GM18520 (cell line): Measurements from ENCODE around the gene TNFRSF13B.
"Not testable (repeated sequence)": the region's sequence is repeated elsewhere in the genome, so short reads cannot be mapped to it uniquely, and the experiment has no call there.

ENCODE experiments used
- ATAC-seq: cut with Tn5 transposase; IDR thresholded peaks from one replicate; pipeline ENCODE4 v1.9.1; 2021; ENCODE audit not compliant: unreplicated experiment

TNFRSF13B gene

DNA sequence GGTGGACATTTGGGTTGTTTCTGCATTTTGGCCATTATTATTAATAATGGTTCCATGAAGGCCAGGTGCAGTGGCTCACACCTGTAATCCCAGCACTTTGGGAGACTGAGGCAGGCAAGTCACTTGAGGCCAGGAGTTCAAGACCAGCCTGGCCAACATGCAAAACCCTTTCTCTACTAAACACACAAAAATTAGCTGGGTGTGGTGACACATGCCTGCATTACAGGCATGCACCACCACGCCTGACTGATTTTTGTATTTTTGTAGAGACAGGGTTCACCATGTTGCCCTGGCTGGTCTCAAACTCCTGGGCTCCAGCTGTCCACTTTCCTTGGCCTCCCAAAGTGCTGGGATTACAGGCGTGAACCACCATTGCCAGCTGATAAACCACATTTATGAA is 58.5 kb downstream of the TNFRSF13B start:
- ATAC-seq, result no peak

DNA sequence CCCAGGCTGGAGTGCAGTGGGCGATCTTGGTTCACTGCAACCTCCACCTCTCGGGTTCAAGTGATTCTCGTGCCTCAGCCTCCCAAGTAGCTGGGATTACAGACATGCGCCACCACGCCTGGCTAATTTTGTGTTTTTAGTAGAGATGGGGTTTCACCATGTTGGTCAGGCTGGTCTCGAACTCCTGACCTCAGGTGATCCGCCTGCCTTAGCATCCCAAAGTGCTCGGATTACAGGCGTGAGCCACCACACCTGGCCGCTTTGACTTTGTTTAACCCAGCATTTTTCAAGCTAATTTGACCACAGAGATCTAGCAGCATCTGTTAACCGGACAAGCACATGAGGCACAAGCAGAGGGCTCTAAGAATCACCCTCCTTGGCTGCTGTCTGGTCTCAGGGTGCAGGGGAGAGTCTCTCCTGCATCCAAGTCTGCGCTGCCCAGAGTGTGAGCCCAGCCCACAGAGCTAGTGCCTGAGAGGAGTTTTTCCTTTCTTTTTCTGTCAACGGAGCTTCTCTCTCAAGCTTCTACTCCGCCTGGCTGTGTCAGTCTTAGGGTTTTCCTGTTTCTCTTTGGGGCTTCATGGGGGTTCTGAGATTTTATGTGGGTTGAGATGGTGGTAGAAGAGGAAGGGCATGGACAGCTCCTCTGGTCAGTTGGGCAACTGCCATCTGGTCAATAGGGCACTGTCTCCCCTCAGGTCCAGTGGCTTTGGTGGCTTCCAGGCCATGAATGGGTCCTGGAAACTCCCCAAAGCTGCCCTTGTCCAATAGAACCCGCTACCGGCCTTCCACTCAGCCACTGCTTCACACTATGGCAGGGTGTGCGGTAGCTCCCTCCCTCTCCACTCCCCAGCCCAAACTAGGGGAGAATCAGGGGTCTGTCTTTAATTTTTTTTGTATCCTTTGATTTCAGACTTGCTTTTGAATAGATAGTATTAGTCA is 59.6 kb downstream of the TNFRSF13B start:
- no peak for ATAC-seq

DNA sequence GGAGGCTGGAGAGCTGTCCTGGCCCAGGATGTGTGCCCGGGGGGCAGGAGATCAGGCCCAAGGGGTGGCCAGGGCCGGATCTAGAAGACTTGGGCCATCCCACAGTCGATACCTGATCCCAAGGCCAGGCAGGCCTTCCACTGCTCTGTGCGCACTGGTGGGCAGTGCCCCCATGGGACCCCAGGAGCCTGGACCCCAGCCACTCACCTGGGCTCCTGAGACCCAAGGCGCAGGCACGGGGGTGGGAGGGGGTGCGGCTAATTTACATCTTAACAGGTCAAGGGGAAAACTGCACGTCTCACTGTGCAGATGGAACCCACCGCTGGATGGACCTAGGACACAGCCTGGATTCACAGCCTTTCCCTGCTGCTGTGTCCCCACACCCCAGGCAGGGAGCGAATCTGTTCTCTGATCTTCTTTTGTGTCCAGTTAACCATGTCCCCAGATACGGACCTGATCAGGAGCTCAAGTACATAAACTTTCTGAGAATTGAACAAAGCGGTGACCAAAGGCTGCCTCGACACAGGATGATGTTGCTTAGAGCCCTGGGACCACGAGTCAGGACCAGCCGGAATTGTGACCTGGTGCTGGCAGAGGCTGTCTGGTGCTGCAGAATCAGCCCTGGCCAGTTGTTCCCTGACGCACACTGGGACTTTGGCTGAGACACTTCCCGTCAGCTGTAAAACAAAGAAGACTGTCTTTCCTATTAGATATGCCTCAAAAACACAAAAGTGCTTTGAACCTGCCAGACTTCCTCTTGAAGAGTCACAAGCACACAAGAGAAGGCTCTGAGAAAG is 60.6 kb downstream of the TNFRSF13B start:
- no peak for ATAC-seq

DNA sequence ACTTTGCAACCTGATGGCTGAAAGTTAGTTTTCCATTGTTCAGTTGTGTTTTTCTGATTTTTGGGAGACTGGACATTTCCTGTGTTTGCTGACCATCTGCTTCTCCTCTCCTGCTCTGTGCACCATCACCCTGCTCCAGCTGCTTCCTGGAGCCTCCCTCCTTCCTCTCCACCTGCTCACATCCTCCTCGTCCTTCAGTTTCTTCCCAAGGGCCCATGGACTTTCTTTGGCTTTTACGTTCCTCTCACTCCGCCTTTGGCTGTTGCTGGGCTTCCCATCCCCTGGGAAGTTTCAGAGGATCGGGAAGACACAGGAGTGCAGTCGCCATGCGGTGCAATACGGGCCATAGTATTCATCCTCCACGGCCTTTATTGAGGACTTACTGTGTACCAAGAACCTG is 61.6 kb downstream of the TNFRSF13B start:
- no peak for ATAC-seq

DNA sequence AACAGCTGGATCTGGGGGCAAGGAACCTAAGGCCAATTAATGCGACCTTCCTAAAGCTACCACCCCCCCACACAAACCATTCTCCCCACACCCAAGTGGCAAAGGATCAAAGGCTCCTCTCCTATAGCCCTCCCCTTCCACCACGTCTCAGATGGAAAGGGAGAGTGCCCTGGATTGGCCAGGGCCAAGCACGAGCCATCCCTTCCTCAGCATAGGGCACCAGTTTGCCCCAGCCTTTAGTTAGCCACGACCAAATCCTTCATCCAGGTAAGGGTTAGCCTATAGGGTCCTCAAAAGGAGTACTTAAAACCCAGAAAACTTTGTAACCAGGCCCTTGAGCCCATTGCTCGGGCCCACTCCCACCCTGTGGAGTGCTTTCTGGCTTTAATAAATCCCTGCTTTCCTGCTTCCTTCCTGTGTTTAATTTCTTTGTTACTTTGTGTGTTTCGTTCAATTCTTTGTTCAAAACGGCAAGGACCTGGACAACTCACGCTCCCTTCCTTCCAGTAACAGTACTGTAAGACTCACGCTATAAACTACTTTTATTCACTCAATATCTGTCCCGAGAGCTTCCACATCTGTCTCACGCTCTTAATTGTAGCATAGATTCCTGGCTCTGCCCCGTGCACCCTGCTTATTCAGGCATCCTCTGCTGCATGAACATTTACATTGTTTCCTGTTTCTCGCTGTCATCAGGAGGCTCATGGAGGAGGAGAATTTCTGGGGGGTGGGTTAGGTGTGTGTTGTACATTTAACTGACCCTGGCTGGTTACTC is 62.3 kb downstream of the TNFRSF13B start:
- ATAC-seq, result no peak

DNA sequence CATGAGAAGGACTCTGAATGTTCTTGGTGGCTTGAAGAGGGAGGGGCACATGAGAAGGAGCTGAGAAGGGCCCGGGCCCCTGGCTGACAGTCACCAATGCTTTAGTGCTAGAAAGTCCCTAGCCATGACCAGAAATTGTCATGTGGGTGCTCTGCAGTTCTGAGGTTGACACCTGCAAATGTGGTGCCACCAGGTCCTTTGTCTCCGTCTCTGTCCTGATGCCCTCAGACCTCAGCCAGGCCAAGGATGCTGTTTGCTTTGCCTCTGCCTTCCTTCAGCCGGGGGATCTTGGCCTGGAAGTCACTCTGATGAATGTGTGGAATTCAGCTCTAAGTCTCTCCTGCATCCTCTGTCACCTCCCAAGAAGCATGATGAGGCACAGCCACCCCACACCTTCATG is 63.6 kb downstream of the TNFRSF13B start:
- no peak for ATAC-seq

DNA sequence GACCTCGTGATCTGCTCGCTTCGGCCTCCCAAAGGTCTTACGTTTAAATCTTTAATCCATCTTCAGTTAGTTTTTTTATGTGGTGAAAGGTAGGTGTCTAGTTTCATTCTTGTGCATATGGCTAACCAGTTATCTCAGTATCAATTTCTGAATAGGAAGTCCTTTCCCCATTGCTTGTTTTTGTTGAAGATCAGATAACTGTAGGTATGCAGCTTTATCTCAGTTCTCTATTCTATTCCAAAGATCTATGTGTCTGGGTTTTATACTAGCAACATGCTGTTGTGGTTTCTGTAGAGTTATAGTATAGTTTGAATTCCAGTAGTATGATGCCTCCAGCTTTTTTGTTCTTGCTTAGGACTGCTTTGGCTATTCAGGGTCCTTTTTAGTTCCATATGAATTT is 65.2 kb downstream of the TNFRSF13B start:
- ATAC-seq, result no peak

DNA sequence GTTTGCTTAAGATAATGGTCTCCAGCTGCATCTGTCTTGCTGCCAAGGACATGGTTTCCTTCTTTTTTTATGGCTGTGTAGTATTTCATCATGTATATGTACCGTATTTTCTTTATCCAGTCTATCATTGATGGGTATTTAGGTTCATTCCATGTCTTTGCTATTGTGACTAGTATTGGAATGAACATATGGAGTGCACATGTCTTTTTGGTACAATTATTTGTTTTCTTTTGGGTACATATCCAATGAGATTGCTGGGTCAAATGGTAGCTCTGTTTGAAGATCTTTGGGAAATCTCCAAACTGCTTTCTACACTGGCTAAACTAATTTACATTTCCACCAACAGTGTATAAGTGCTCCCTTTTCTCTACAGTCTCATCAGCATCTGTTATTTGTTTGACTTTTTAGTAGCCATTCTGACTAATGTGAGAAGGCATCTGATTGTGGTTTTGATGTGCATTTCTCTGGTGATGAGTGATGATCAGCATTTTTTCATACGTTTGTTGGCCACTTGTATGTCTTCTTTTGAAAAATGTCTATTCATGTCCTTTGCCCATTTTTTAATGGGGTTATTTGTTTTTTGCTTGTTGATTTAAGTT is 66.2 kb downstream of the TNFRSF13B start:
- ATAC-seq, result no peak

DNA sequence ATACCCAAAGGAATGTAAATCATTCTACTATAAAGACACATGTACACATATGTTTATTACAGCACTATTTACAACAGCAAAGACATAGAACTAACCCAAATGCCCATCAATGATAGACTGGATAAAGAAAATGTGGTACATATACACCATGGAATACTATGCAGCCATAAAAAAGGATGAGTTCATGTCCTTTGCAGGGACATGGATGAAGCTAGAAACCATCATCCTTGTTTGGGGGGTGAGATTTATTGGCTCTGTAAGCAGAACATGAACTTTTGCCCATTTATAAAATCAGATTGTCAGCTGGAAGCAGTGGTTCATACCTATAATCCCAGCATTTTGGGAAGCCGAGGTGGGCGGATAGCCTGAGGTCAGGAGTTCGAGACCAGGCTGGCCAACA is 68.8 kb downstream of the TNFRSF13B start:
- ATAC-seq, result not testable (repeated sequence)

DNA sequence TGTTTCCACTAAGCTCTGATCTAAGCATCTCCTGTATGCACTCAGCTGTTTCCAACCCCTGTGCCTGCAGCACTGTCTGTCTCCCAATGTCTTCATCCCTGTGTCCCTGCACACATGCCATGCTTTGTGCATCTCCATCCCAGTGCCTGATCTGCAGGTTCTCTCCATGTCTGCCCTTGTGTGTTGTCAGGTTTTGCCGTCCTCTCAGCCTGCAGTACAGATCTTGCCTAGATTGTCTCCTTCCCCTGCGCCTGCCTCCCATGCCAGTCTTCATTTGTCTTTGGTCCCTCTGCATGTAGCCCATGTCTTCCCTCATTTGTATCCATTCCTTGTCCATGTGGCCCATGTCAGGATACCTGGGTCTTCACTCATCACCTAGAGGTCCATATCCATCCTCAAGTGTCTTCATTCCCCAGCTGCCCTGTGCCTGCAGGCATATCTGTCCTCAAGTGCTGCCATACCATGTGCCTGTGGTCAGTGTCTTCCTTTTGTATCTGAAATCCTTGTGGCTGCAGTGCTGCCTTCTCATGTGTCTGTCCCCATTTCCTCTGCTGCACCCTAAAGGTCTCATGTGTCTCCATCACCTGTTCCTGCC is 71.5 kb downstream of the TNFRSF13B start:
- no peak for ATAC-seq

DNA sequence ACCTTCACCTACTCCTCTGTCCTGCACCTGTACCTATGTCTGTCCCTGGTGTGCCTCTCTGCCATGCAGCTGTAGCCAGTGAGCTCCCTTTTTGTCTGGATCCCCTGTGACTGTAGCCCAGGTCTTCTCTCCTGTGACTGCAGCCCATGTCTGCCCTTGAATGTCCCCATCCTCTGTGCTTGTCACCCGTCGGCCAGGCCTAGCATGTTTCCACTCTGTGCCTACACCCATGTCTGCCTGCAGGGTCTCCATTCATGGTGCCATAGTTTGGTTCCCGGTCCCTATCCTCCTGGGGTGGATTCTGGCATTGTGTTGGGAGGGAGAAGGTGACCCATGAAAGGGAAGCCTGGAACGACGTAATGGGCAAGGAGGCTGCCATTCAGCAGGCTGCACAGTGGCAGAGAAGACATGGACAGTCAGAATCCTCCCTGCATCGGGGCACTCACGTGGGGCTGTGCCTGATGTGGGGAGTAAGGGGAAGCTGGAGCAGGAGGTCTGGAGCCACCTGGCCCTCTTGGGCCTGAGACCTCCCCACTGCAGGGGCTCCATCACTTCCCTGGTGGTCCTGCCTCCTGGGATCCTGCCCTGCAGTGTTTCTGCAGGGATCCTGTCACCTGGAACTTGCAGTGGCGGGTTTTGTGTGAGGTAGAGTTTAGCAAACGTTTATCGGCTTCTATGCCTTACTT is 74.6 kb downstream of the TNFRSF13B start:
- not testable (repeated sequence) for ATAC-seq

DNA sequence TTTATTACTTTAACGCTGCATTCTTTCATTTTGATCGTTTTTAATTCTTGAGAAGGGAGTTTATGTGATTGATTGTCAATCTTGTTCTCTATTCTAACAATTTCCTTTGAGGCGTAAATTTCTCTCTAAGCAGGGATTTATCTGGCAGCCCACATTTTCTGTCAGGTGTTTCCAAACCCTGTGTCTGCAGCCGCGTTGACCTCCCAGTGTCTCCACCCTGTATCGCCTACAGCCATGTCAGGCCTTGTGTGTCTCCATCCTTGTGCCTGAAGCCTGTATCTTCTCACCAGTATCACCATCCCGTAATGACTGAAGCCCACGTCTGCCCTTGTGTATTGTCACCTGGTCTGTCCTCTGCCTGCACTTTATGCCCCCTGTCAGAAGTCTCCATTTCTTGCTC is 75.7 kb downstream of the TNFRSF13B start:
- not testable (repeated sequence) for ATAC-seq

DNA sequence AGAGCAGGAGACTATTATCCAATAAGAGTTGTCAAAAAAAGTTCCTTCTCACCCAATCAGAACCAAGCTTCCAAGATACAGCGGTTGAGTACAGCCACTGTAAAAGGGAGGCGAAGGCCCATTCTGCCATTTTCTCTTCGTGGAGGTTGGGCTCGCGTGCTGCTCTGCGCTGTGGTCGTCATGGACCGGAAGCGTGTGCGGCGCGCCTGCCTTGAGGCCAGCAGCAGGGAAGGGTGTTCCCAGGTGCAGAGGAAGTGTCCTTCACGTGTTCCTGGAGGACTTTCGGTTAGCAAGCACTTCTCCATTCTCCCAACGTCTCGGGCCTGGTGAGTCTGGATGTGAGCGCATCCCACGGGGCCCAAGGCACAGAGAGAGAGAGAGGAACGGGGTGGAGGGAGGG is 78.4 kb downstream of the TNFRSF13B start:
- not testable (repeated sequence) for ATAC-seq

DNA sequence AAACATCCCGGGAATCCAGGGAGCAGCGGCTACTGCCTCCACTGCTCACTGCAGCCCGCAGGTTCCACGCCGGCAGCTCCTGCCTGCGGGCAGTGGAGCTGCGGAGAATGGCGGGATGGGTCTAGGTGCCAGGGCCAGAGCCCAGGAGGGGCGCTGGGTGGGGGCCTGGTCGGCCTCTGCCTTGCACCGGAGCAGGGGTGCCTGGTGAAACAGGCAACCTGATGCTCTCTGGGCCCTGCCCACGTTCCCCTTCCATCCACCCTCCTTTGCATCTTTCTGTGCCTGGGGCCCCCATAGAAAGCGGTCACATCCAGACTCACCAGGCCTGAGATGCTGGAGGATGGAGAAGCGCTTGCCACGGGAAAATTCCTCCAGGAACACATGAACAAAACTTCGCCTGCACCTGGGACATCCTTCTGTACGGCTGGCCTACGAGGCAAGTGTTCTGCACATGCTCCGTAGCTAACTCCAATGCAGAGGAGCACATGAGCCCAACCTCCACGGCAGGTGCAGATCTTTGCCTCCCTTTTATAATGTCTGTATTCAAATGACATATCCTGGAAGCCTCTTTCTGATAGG is 79.0 kb downstream of the TNFRSF13B start:
- ATAC-seq, result not testable (repeated sequence)

DNA sequence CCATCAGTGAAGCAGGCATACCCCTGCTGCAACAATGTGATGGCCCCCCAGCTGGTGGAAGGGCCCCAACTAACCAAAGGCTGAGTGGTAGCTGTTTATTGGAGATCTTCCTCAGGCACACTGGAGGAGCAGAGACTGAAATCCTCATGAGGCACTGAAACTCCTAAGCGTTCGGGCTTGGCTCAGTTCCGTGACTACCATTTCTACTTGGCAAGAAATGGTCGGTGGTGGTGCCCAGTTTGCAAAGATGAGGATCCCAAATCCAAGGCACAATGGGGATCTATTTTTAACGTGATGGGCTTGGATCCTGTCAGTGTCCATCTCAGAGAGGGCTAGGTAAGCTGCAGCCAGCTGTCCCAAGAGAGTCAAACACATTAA is 82.8 kb downstream of the TNFRSF13B start:
- ATAC-seq, result no peak
